Stimulated activated CD4-positive, alpha-beta T cell treated with anti-CD3 and anti-CD28 coated beads, Interleukin-15, amount 100 ng/mL, for 1 hour (primary cell): ENCODE data around the gene EME1.

Source experiments
- DNase-seq, 2 donors: peaks; one replicate each; pipeline ENCODE4 v3.0.0-alpha.2; 2020; ENCODE audit warnings: low read depth in 1 of 2, low spot score in 1 of 2

Gene EME1

GRCh38 chr17:50347894-50348291 is 25.1 kb upstream of the EME1 start:
- DNase-seq, result no peak

- DNase-seq, result no peak
Observed at GRCh38 chr17:50348522-50349242, 24.3 kb upstream of the EME1 start.

- no peak for DNase-seq
Observed at GRCh38 chr17:50349243-50349600, 23.8 kb upstream of the EME1 start.

- DNase-seq, result no peak
Observed at GRCh38 chr17:50350733-50351132, 22.3 kb upstream of the EME1 start.

- no peak for DNase-seq
Observed at GRCh38 chr17:50352072-50352692, 20.8 kb upstream of the EME1 start.

- no peak for DNase-seq
Observed at GRCh38 chr17:50352693-50353599, 20.1 kb upstream of the EME1 start.

- DNase-seq, result no peak
Observed at GRCh38 chr17:50353600-50354195, 19.3 kb upstream of the EME1 start.

- no peak for DNase-seq
Observed at GRCh38 chr17:50354198-50354597, 18.8 kb upstream of the EME1 start.

- no peak for DNase-seq
Observed at GRCh38 chr17:50354776-50355175, 18.3 kb upstream of the EME1 start.

GRCh38 chr17:50355336-50355700 is 17.7 kb upstream of the EME1 start:
- DNase-seq, result no peak

GRCh38 chr17:50355701-50356341 is 17.2 kb upstream of the EME1 start:
- DNase-seq, result no peak

GRCh38 chr17:50356418-50356817 is 16.6 kb upstream of the EME1 start:
- DNase-seq, result no peak

- no peak for DNase-seq
Observed at GRCh38 chr17:50356892-50357510, 16.0 kb upstream of the EME1 start.

- no peak for DNase-seq
Observed at GRCh38 chr17:50358177-50358576, 14.9 kb upstream of the EME1 start.

GRCh38 chr17:50359005-50359699 is 13.9 kb upstream of the EME1 start:
- DNase-seq, result no peak

- DNase-seq, result no peak
Observed at GRCh38 chr17:50359998-50360461, 13.0 kb upstream of the EME1 start.

GRCh38 chr17:50360486-50361115 is 12.4 kb upstream of the EME1 start:
- no peak for DNase-seq

GRCh38 chr17:50361561-50362480 is 11.2 kb upstream of the EME1 start:
- DNase-seq, result peak; percentile 27 to 29
